SW480 (cell line): ENCODE data around the gene PRR5L.
"Not testable (repeated sequence)": the region's sequence is repeated elsewhere in the genome, so short reads cannot be mapped to it uniquely, and the experiment has no call there.

Experiments used
- DNase-seq: peaks from one replicate; pipeline ENCODE4 v3.0.0-alpha.2; 2016; ENCODE audit warnings: low spot score

PRR5L gene

DNA sequence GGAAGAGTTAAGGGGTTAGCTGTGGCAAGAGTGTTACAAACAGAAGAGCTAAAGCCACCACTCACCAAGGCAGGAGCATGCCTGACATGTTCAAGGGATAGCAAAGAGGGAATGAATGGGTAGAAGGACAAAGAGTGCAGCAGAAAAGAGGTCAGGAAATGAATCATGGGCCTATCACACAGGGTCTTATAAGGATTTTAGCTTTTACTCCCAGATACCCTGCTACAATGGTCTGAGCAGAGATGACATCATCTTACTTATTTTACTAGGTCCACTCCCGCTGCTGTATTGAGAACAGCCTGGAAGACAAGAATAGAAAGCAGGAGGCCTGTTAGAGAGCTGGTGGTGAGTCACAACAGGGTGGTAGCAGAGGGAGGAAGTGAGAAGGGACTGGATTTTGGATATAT is 204.2 kb downstream of the PRR5L start:
- peak; percentile 69 for DNase-seq

DNA sequence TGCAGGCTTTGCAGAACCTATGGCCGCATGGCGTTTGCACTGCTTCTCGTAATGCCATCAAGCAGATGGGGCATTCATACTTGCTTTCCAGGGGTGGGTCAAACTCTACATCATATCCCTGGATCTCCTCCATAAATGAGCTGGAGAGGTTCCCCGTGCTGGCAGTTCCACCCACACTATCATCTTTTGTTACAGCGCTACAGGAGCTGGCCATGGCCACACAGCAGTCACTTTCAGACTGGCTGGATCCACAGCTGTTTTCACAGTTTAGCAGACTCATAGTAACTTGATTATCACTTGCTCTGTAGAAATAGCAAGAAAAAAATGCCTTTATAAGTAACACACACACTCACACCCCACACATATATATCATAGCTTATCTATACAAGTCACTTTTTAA is 205.1 kb downstream of the PRR5L start:
- DNase-seq = no peak

DNA sequence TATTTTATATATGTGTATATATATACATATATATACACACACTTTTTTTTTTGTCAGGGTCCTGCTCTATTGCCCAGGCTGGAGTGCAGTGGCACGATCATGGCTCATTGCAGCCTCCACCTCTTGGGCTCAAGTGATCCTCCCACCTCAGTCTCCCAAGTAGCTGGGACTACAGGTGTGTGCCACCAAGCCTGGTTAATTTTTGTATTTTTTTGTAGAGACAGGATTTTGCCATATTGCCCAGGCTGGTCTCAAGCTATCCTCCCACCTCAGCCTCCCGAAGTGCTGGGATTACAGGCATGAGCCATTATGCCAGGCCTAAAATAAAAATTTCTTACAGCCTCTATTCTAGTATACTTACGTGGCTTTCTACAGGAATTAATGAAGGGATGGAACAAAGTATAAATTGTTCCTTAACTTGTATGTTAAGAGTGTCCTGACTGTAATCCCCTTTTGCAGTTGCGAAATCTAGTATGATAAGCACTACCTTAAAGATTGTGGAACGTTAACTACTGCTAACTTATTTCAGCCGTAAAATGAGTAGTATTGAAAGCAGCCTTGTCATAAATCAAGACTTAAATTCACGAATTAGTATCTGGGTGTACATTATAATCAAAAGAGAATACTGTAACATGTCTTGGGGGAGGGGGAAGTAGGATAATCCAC is 211.9 kb downstream of the PRR5L start:
- DNase-seq = no peak

DNA sequence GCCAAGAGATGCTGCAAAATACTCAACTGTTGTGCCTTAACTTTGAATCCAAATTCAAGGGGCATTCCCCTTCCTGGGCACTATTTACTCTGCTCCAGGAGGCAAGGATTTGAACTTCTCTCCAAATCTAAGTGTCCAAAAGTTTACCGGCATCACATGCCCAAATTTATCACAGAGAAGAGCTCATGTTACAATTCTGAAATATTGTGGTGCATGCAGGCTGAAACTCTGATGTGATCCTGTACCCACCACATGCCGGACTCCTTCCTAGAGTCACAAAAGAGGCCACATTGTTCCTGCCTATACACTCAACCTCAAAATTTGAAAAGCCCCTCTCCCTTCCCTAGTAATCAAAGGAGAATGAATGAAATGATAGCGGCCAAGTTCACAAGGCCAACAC is 212.7 kb downstream of the PRR5L start:
- no peak for DNase-seq

DNA sequence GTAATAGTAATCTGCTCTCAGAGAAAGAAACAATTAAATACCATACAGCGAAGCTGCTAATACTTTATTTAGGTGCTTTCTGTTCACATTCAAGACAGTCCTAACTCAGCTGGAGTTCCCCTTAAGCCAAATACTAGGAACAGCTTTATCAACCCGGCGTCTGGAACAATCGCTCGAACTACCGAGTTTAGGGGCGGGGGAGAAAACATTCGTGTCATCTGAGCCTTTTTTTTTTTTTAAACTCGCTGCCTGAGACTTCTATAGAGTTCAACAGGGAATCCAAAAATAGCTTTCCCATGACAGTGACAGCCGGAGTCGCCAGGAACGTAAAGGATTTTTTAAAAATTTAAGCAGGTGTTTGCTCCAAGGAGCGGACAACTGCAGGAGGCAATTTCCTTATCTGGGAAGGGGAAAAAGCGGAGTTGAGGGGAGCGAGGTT is 213.1 kb downstream of the PRR5L start:
- DNase-seq = peak; percentile 22

DNA sequence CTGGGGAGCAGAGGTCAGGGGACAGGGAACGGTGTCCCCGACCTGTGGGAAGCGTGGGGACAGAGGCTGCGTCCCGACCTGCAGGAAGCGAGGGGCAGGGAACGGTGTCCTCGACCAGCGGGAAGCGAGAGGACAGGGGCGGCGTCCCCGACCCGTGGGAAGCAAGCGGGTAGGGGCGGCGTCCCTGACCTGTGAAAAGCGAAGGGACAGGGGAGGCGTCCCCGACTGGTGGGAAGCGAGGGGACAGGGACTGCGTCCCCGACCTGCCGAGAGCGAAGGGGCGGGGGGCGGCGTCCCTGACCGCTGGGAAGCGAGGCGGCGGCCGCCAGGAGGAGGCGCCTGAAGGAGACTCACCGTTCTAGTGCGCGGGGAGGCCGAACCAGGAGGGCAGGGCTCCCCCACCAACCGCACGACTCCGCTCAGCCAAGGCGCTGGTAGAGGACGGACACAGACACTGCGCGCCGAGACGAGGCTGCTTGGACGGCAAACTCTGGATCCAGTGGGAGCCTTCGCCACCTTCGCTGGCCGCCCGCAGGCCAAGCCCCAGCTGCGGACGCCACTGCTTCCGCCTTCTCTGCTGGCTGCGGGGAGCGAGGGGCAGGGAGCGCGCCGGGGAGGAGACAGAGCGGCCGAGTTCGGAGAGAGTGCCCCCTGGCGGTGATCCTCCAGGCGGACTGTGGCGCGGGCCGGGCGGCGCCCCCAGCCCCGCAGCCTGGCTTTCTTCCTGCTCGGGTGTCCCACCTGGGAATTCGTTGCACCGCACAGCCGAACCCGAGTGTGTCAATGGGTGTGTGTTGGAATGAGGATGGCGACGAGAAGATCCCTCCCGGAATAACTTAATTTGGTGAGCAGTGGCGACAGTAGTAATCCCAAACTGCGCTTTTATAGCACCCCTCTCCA is 213.9 kb downstream of the PRR5L start, which contains the start of gene TRAF6:
Gene TRAF6, minus strand, starts transcription at position 579 of the 900 bp plus-strand sequence. CDS start 8,757 bp downstream, outside the sequence.
- peak; percentile 85 for DNase-seq

DNA sequence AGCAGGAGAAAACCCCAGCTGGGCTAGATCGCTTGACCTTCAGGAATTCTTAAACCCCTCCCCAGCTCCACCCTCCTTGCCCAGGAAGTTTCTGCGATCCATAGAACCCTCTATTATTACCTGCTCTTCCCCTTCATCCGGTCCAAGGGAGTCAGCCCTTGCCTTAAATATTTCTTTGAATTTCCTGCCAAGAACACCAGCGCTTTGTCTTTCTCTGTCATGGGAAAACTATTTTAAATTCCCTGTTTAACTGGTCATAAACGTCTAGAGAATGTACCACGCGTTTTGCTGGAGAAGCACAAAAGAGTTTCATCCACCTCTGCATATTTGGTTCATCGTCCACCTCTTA is 214.5 kb downstream of the PRR5L start:
- DNase-seq = peak; percentile 70

DNA sequence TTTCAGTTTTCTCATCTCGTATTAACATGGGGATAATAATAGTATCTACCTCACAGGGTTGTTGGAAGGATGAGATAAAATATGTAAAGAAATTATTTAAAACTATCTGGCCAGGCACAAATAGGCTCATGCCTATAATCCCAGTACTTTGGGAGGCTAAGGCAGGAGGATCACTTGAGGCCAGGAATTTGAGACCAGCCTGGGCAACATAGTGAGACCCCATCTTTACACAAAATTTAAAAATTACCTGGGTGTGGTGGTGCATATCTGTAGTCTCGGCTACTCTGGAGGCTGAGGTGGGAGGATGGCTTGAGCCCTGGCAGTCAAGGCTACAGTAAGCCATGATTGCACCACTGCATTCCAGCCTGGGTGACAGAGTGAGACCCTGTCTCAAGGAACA is 215.0 kb downstream of the PRR5L start:
- DNase-seq = not testable (repeated sequence)

DNA sequence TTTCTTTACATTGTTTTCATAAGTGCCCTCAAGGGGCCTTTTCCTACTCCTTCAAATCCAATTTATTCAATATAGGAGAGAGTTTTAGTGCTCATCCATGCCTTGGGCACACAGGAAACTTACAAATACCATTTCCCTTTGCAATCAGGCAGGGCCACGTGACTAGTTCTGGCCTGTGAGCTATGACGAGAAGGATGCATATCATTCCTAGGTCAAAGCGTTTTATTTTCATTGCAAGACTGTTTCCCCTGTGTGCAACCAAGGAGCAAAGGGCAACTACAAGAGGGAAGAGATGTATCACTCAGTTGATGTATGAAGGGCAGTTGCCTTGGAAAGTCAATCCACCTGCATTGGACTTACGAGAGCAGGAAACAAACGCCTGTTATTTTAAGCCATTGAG is 215.9 kb downstream of the PRR5L start:
- DNase-seq = no peak

DNA sequence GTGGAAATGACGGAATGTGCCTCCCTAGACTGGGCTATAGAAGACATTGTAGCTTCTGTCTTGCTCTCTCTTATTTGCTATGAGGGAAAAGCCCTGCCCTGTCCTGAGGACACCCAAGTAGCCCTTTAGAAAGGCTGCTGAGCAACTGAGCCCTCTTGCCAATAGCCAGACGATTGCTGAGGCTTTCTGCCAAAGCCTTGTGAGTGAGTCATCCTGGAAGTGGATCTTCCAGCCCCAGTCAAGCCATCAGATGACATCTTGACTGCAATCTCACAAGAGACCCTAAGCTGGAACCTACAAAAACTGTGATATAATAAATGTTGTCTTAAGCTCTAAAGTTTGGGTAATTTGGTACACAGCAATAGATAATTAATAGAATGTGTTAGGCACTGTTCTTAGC is 217.9 kb downstream of the PRR5L start:
- no peak for DNase-seq
